Breast epithelium (tissue), 4 donors: ENCODE data around the gene MAPKAPK2. TPM values are rescaled to one million over a fixed set of nuclear protein-coding genes. Genes with fewer than 3 reads are reported as not detected.

Experiments
- DNase-seq, 2 donors: peaks; one replicate each; pipeline ENCODE4 v3.0.0-alpha.2; 2019; ENCODE audit warnings: low spot score in 2 of 2
- H3K27ac ChIP-seq, 2 donors: fragments of 200-600 bp; sonication (generic) in 1 of 2; one replicate each; pipeline ENCODE4 v1.5.1; 2016 to 2019; ENCODE audit warnings: mild to moderate bottlenecking in 1 of 2
- H3K27me3 ChIP-seq, 2 donors: fragments of 200-600 bp; sonication (generic) in 1 of 2; one replicate each; pipeline versions ENCODE4 v1.5.1 to v1.6.0; 2017 to 2019; ENCODE audit warnings: control low read depth in 1 of 2, mild to moderate bottlenecking in 1 of 2
- H3K36me3 ChIP-seq: fragments of 200-600 bp; one replicate; pipeline ENCODE4 v1.5.1; 2019
- H3K4me1 ChIP-seq, 2 donors: fragments of 200-600 bp; sonication (generic); one replicate each; pipeline ENCODE4 v1.5.1; 2016 to 2019; ENCODE audit warnings: control low read depth in 1 of 2
- H3K4me3 ChIP-seq, 3 donors: fragments of 200-600 bp; sonication (generic); 1 replicate in 2 of 3; 2 replicates in 1 of 3; pipeline ENCODE4 v1.5.1; 2016 to 2019; ENCODE audit warnings: mild to moderate bottlenecking in 3 of 3, moderate library complexity in 2 of 3
- H3K9me3 ChIP-seq, 2 donors: fragments of 200-600 bp; sonication (generic) in 1 of 2; one replicate each; pipeline ENCODE4 v1.5.1; 2016 to 2019; ENCODE audit warnings: control low read depth in 1 of 2
- POLR2A ChIP-seq: fragments of 450-650 bp; IDR thresholded peaks from one replicate; pipeline ENCODE4 v1.6.1; 2016; ENCODE audit warnings: antibody characterized with exemption, mild to moderate bottlenecking, moderate library complexity
- POLR2AphosphoS5 ChIP-seq, 3 donors: sonication (generic); formaldehyde crosslinking; IDR thresholded peaks; one replicate each; pipeline ENCODE4 v1.6.1; 2017; ENCODE audit warnings: antibody characterized with exemption in 3 of 3
- intact Hi-C: fragments of 100-400 bp; cut with DNase I; formaldehyde crosslinking; loops from one replicate; pipeline ENCODE4 v1.15.1; 2023; ENCODE audit warnings: low total_unique reads
- total RNA-seq, 3 donors: library from RNA; depleted of rRNA; stranded (reverse); fragments of >200 nt; gene quantifications; one replicate each; pipeline ENCODE4 v1.1.0, GENCODE V29; 2016
- TF ChIP-seq, protein P1 (sequence below), 3 donors: fragments of 450-650 bp; IDR thresholded peaks; one replicate each; pipeline ENCODE4 v1.5.1; 2016 to 2017; ENCODE audit warnings: antibody characterized with exemption in 3 of 3, mild to moderate bottlenecking in 3 of 3, moderate library complexity in 3 of 3

Gene MAPKAPK2
- total RNA-seq, 3 donors from 2014 or later = 47.4 to 69.2 (median 67.2) TPM

DNA sequence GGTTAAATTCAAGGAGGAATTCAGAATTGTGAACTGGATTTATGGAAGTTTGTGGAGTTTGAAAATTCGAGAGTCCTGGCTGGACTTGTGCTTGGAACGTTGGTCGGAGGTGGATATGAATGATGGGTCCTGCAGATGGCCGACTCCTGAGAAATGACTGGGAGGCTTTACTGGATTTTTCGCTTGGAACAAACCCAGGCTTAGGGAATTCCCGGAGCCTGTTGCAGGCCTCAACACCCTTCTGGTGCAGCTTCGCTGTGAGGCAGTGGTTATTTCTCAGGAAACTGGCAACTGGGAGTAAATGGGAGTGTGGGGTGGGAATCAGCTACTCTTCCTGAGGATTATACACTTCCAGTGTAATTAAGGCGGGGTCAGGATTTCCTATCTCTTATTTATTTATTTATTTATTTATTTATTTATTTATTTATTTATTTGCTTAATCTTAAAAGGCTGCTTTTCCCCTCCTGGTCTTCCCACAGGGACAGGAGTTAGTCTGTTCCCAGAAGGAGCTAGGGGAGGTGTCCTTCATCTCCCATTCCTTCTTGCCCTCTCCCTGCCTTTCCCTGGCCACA is 21.1 kb downstream of the MAPKAPK2 start:
- H3K9me3 ChIP-seq = no peaks in the 10 kb centered on the region
- no peaks in the 10 kb centered on the region for H3K27me3 ChIP-seq
- H3K27ac ChIP-seq = peak overlapping the region; percentile 51 to 74
- intact Hi-C loops = no loop called here
- peaks cover 13 to 21% of the 10 kb centered on the region in 2 donors for H3K4me1 ChIP-seq
- H3K4me3 ChIP-seq = peak overlapping the region in 1 of 3 donors; percentile 31
- no peaks in the 10 kb centered on the region for H3K36me3 ChIP-seq
- TF ChIP-seq, protein P1, sequence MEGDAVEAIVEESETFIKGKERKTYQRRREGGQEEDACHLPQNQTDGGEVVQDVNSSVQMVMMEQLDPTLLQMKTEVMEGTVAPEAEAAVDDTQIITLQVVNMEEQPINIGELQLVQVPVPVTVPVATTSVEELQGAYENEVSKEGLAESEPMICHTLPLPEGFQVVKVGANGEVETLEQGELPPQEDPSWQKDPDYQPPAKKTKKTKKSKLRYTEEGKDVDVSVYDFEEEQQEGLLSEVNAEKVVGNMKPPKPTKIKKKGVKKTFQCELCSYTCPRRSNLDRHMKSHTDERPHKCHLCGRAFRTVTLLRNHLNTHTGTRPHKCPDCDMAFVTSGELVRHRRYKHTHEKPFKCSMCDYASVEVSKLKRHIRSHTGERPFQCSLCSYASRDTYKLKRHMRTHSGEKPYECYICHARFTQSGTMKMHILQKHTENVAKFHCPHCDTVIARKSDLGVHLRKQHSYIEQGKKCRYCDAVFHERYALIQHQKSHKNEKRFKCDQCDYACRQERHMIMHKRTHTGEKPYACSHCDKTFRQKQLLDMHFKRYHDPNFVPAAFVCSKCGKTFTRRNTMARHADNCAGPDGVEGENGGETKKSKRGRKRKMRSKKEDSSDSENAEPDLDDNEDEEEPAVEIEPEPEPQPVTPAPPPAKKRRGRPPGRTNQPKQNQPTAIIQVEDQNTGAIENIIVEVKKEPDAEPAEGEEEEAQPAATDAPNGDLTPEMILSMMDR (IDR thresholded peaks at IDR 0.05) = no peak
- TF ChIP-seq POLR2AphosphoS5 (IDR thresholded peaks at IDR 0.05) (no peak), POLR2A (no peak)
- no peak for DNase-seq

DNA sequence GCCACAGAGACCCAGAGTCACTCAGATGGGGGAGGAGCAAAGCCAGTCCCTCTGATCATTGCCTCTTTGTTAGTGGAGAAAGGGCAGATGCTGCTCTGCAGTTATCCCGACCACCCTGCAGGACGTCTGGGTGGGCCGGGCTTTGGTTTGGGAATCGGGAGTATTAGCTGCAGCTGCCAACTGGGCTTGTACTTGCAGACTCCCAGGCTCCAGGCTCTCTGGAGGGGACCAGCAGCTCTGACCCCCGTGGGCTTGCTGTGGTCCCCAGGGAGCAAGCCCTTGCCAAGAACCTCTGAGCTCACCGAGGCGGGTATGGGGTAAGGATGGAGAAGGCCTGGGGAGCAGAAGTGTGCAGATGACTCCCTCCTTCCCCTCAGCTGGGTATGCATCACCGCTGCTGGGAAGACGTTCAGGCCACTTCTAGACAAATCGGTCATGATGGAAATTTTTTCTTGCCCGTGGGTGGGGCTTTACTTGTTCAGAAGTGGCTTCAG is 21.6 kb downstream of the MAPKAPK2 start:
- Histone ChIP-seq H3K4me1 (peaks cover 9 to 18% of the 10 kb centered on the region in 2 donors), H3K4me3 (peak overlapping the region in 1 of 3 donors; percentile 31)
- DNase-seq = no peak

DNA sequence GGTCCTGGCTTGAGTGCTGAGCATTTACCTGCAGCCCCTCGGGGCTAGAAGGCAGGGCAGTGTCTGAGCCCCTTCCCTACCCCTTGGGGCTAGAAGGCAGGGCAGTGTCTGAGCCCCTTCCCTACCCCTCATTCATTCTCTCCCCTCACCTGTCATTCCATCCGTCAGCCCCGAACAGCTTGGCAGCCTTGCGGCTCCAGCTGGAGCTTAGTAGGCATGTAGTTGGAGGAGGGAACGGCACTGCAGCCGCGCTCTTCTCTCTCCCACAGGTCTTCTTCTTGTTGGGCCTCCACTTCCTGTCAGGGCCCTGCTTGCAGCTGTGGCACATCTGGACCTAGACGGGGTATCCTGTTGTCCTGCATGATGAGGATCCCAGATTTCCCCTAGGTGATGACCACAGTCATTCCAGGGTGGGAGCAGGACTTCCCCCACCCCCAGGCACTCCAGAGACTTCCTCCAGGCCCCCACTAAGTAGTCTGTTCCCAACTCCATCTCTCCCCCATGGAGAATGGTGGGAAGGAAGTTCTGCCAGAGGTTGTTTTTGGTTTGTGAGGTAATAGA is 22.2 kb downstream of the MAPKAPK2 start:
- Histone ChIP-seq H3K27me3 (no peaks in the 10 kb centered on the region), H3K36me3 (no peaks in the 10 kb centered on the region), H3K4me3 (peak overlapping the region in 1 of 3 donors; percentile 18), H3K27ac (peak overlapping the region; percentile 51 to 74), H3K4me1 (peaks cover 9 to 18% of the 10 kb centered on the region in 2 donors), H3K9me3 (no peaks in the 10 kb centered on the region)
- TF ChIP-seq POLR2A (no peak), POLR2AphosphoS5 (IDR thresholded peaks at IDR 0.05) (no peak)
- TF ChIP-seq, protein P1 (IDR thresholded peaks at IDR 0.05) = no peak
- intact Hi-C loops = no loop called here
- no peak for DNase-seq

More for the DNA sequence above, 21.6 kb downstream of the MAPKAPK2 start:
- Histone ChIP-seq H3K36me3 (no peaks in the 10 kb centered on the region), H3K9me3 (no peaks in the 10 kb centered on the region), H3K27me3 (no peaks in the 10 kb centered on the region), H3K27ac (peak overlapping the region; percentile 51 to 74)
- TF ChIP-seq, protein P1 (IDR thresholded peaks at IDR 0.05) = no peak
- TF ChIP-seq POLR2AphosphoS5 (IDR thresholded peaks at IDR 0.05) = peak in 1 of 3 donors; percentile 84
- intact Hi-C loops = no loop called here

DNA sequence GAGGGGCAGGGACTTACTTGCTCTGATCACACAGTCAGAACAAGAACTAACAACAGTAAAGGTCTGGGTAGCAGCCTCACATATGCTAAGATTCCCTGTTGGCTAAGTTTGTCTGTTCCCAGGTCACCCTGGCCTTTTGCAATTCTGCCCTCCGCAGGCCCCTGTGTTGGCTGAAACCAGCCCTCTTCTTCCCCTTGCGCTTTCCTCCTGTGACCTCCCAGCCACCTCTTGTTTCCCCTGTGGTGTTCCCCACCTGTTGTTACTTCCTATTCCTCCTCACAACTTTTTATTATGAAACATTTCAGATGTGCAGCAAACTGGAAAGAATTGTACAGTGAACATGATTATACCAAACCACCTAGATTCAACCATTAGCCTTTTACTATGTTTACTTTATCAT is 23.4 kb downstream of the MAPKAPK2 start:
- Histone ChIP-seq H3K27ac (peak overlapping the region; percentile 51 to 74), H3K36me3 (no peaks in the 10 kb centered on the region), H3K4me1 (peaks cover 9 to 18% of the 10 kb centered on the region in 2 donors), H3K4me3 (no peak overlapping the region), H3K9me3 (no peaks in the 10 kb centered on the region), H3K27me3 (no peaks in the 10 kb centered on the region)
- intact Hi-C loops = no loop called here
- no peak for DNase-seq
- TF ChIP-seq POLR2A (no peak), POLR2AphosphoS5 (IDR thresholded peaks at IDR 0.05) (no peak)
- TF ChIP-seq, protein P1 (IDR thresholded peaks at IDR 0.05) = no peak

DNA sequence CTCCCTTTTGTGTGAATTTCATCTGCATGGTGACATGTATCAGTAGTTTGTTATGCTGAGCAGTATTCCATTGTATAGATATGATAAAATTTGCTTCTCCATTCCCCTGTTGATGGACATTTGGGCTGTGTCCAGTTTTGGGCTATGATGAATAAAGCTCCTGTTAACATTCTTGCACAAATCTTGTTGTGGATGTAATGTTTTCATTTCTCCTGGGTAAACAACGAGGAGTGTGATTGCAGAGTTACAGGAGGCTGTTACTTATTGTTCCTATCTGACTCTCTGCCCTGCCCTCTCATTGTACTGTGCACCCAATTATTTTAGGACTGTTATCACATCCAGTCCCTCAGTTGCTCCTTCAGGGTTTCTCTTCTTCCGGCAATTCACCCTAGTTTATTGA is 24.2 kb downstream of the MAPKAPK2 start:
- H3K4me1 ChIP-seq = peaks cover 9 to 21% of the 10 kb centered on the region in 2 donors
- no peak overlapping the region for H3K4me3 ChIP-seq
- no peaks in the 10 kb centered on the region for H3K27me3 ChIP-seq
- TF ChIP-seq POLR2AphosphoS5 (IDR thresholded peaks at IDR 0.05) = no peak
- TF ChIP-seq, protein P1 (IDR thresholded peaks at IDR 0.05) = no peak
- no peak for TF ChIP-seq POLR2A
- no peaks in the 10 kb centered on the region for H3K36me3 ChIP-seq
- peak overlapping the region in 1 of 2 donors; percentile 6 for H3K27ac ChIP-seq
- DNase-seq = no peak
- intact Hi-C loops = no loop called here
- no peaks in the 10 kb centered on the region for H3K9me3 ChIP-seq
